ENCODE data around the gene MSANTD7. TPM values are rescaled to one million over a fixed set of nuclear protein-coding genes. Genes with fewer than 3 reads are reported as not detected.

Gene MSANTD7
- total and polyA plus RNA-seq, 9 of the 15 experiments (the other 6 are each of a cell fraction or from before 2014, with no cell fraction given) = 5.2 to 27.3 (median 23.6) TPM

DNA sequence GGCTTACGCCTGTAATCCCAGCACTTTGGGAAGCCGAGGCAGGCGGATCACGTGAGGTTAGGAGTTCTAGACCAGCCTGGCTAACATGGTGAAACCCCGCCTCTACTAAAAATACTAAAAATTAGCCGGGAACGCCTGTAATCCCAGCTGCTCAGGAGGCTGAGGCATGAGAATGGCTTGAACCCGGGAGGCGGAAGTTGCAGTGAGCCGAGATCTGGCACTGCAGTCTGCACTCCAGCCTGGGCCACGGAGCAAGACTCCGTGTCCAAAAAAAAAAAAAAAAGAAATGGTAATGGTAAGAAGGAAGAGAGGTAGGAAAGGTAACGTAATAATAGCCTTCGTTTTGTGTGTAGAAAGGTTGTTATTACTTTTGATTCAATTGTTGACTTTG lies 1.2 kb downstream of the MSANTD7 start (continued):
- TF ChIP-seq HOMEZ (CRISPR knock-in tag; IDR thresholded peaks at IDR 0.05) = no peak
- TF ChIP-seq, protein P1, sequence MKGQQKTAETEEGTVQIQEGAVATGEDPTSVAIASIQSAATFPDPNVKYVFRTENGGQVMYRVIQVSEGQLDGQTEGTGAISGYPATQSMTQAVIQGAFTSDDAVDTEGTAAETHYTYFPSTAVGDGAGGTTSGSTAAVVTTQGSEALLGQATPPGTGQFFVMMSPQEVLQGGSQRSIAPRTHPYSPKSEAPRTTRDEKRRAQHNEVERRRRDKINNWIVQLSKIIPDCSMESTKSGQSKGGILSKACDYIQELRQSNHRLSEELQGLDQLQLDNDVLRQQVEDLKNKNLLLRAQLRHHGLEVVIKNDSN (CRISPR knock-in tag; IDR thresholded peaks at IDR 0.05) = peak; percentile 12; the same call in 1 of the 2 replicates
- peak; percentile 33; the same call in 1 of the 2 replicates for TF ChIP-seq ZBTB40 (IDR thresholded peaks at IDR 0.05)
- TF ChIP-seq ZBTB40 (CRISPR knock-in tag; IDR thresholded peaks at IDR 0.05) = no peak

Measured in K562 (cell line).